ENCODE measurements around the gene SSH2. TPM values are rescaled to one million over a fixed set of nuclear protein-coding genes. Genes with fewer than 3 reads are reported as not detected.

The SSH2 gene, protein sequence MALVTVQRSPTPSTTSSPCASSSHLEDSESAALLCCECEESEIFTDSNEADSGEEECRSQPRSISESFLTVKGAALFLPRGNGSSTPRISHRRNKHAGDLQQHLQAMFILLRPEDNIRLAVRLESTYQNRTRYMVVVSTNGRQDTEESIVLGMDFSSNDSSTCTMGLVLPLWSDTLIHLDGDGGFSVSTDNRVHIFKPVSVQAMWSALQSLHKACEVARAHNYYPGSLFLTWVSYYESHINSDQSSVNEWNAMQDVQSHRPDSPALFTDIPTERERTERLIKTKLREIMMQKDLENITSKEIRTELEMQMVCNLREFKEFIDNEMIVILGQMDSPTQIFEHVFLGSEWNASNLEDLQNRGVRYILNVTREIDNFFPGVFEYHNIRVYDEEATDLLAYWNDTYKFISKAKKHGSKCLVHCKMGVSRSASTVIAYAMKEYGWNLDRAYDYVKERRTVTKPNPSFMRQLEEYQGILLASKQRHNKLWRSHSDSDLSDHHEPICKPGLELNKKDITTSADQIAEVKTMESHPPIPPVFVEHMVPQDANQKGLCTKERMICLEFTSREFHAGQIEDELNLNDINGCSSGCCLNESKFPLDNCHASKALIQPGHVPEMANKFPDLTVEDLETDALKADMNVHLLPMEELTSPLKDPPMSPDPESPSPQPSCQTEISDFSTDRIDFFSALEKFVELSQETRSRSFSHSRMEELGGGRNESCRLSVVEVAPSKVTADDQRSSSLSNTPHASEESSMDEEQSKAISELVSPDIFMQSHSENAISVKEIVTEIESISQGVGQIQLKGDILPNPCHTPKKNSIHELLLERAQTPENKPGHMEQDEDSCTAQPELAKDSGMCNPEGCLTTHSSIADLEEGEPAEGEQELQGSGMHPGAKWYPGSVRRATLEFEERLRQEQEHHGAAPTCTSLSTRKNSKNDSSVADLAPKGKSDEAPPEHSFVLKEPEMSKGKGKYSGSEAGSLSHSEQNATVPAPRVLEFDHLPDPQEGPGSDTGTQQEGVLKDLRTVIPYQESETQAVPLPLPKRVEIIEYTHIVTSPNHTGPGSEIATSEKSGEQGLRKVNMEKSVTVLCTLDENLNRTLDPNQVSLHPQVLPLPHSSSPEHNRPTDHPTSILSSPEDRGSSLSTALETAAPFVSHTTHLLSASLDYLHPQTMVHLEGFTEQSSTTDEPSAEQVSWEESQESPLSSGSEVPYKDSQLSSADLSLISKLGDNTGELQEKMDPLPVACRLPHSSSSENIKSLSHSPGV (N-terminal part only)
- 46.1 and 52.3 TPM in 2 replicates for total RNA-seq

DNA sequence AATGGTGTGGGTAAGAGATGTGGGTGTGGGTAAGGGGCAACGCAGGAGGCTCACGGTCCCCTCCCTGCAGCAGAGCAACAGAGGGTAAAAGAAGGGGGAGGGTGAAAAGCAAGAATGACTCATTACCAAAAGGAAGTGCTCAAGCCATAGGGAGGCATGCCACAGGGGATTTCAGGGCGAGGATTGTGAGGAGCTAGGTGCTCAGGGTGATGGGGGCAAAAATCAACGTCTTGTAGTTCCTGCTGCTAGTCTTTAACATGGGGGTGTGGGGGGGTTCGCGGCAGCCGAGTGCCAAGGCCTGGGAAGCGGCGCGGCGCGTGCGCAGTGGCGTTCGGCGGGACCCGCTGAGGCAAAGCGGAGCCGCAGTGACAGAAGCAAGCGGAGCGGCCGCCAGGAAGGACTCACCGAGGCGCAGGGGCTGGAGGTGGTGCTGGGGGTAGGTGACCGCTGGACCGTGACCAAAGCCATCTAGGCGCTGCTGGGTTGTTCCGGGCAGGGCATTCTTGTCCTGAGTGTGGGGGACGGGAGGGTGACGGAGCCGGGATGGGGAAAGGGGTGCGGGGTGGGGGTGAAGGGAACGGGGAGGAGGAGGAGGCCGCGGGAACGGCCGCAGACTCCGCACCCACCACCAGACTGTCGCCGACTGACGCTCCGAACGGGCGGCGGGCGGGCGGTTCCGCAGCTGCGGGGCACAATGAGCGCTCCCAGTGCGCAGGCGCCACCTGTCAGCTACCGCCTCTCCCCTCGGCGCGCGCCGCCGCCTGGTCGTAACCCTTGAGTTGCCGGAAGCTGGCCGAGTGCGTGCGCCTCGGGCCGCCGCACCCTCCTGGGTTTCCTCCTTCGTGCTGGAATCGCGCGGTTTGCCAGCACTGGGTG lies at the start of gene SSH2:
Gene SSH2, minus strand, starts transcription at position 696 of the 876 bp plus-strand sequence. Its CDS starts 228 bp downstream, at position 468.

DNA sequence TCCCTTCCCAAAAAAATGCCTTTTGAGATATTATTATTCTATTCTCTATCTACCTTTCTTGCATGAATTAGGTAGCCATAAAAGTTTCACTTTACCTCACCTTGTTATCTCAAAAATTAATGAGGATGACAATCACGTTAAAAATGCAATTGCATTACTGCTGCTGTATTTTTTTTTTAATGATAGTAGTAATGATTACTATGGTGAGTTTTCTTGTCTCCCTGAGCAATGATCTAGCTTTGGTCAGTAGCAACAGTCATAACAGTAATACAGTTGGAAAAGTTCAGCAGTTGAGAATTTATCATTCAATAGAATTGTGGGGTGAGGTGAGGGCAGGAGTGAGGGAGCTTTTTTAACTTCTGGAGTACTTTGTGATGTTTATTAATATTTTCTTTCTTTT lies 11.3 kb upstream of the SSH2 start, which contains the start of gene EFCAB5:
Gene EFCAB5, plus strand, starts transcription at position 301 of the 400 bp plus-strand sequence. CDS start 163 bp downstream, outside the sequence.

DNA sequence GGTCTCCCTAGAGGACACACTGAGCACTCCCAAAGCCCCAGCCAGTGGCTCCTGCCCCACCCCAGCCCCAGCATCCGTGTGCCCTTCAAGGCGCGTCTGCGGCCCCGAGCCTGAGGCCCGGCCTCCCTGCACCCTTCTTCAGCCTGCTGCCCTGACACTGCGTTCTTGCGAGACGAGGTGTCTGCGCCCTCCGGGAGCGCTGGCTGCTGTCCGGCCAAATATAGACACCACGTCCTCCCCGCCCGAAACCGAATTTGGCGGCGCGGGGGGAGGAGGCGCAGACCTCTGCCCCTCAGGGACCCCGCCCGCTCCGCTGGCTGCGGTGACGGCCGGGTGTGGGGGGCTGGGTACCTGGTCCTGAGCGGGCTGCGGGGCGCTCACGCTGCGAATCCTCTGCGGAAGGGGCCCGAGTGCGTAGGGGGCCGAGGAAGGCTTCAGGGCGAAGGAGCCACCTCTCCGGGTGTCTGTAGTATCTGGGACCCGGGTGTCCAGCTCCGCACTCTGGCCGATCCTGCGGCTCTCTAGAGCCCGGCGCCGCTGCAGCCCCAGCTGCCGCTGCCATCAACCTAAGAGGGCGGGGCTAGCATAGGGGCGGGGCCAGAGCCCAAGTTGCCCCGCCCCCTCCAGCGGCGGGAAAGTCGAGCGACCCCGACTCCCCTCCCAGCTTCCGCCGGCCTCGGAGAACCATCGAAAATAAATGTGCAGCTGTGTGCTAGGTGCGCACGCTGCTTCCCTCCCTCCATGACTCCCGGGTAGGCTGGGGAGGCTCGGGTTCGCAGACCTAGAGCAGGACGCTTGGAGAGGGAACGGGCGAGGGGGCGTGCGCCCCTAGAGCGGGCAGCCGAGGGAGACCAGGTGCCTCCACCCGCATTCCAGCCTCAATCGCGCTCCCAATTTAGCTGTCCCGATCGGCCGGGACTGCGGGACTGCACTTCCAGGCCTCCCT lies 307.4 kb downstream of the SSH2 start, which contains the start of gene CORO6:
Gene CORO6, minus strand, starts transcription at position 576 of the 946 bp plus-strand sequence. CDS start 1,491 bp downstream, outside the sequence.

DNA sequence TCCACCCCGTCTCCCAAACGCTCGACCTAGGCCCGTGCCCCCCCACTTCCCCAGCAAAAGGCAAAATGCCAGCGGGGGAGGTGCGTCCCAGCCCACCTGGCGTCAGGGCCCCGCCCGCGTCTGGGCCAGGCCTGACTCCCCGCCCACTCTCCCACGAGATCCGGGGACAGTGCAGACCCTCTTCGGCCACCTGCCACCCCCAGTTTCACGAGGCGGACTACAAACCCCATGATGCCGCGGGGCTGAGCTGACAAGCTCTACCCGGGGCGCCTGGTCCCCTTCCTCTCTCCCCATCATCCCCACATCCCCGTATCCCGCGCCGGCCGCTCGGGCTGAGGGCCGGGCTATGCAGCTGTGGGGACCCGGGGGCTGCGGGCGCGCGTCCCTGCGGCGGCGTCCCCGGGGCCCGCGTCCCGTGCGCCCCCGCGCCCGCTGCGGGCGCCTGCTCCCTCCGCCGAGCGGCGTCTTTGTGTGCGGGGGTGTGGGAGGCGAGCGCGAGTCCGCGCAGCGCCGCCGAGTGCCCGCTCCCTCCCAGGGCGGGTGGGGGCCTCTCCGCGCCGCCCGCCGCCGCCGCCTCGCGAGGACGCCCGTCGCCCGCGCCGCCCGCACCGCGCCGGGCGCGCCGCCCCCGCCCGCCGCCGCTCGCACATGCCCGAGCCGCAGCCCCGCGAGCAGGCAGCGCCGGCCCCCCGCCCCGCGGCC lies 337.0 kb downstream of the SSH2 start, which contains the start of gene ANKRD13B:
Gene ANKRD13B, plus strand, starts transcription at position 283 of the 702 bp plus-strand sequence. CDS start 490 bp downstream, outside the sequence.

DNA sequence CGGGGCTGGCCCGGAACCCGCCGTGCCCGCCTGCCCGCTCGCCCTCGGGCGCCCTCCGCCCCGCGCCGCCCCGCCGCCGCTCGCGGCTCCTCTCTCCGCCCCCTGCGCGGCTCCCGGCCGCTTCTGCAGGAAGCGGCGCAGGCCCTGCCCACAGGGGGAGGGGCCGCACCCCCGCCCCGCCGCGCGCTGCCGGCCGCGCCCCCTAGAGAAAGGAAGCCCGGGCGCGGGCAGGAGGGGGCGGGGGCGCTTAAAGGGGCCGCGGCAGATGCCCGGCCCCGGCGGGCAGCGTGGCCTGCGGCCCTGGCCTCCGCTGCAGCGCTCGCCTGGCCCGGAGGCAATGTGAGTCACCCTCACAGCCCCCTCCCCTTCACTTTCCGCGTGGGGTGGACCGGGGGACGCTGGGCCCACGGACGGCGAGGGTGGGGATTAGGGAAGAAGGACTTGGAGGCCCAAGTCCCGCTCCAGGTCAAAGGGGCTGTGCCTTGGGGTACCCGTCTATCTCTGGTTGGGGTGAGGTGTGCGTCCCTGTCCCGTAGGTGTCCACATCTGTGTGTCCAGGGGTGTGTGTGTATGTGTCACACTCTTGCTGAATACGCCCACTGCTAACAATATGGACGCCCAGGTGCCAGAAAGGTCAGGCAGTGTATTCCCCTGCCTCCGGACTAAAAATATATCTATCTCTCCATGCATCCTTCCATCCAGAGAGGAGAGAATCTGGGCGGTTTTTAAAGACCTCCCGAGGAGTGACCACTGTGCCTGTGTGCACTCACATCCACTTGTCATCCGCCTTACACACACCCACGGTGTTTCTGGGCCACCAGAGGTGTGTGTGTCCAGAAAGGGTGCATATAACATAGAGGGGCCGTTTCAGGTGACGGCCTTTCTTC lies 340.3 kb downstream of the SSH2 start, which contains the start of gene GIT1:
Gene GIT1, minus strand, starts transcription at position 125 of the 887 bp plus-strand sequence. CDS start 270 bp downstream, outside the sequence.

Small RNA genes lying within 50 kb of the gene (small RNA-seq; reads per million reads assigned to genes)
- gene RF00156 (0.34 reads per million, percentile 14 among the genes with 10 or more reads in this experiment), gene RF01210 (not detected), gene RNU6-920P (0.08 reads per million)

Other genes starting within 250 kb of the SSH2 start
- gene EFCAB5, start 11.4 kb upstream of the SSH2 start, total RNA-seq, result 0.33 and 0.48 TPM in 2 replicates
- gene NSRP1, start 186.6 kb upstream of the SSH2 start, total RNA-seq, result 8.2 and 10.2 TPM in 2 replicates

All from vein endothelial cell (primary cell).